Pancreas (tissue), 10 donors: Measurements from ENCODE around the gene AMACR. TPM values are rescaled to one million over a fixed set of nuclear protein-coding genes. Genes with fewer than 3 reads are reported as not detected.

ENCODE experiments used
- ATAC-seq, 4 donors: fragments of 200-7000 bp; cut with Tn5 transposase; one replicate each; pipeline versions ENCODE4 v1.8.0 to v1.9.1; 2020; ENCODE audit warnings: mild to moderate bottlenecking in 4 of 4, moderate library complexity in 4 of 4
- DNase-seq, 6 donors: peaks; one replicate each; pipeline ENCODE4 v3.0.0-alpha.2; 2020
- FAIRE-seq: peaks from 2 replicates; lab custom pipeline; 2012; peaks lifted over from hg19 to GRCh38; lab: Jason Lieb, UNC
- H3K27ac ChIP-seq, 4 donors: fragments of 200-600 bp; sonication (generic); 1 replicate in 3 of 4; 2 replicates in 1 of 4; pipeline versions ENCODE4 v1.5.0 to v1.8.0; 2020
- H3K27me3 ChIP-seq, 4 donors: fragments of 200-600 bp; one replicate each; pipeline ENCODE4 v1.8.0; 2021
- H3K36me3 ChIP-seq, 3 donors: fragments of 200-600 bp; sonication (generic) in 1 of 3; one replicate each; pipeline versions ENCODE4 v1.5.0 to v1.8.0; 2020 to 2021
- H3K4me1 ChIP-seq, 3 donors: fragments of 200-600 bp; one replicate each; pipeline ENCODE4 v1.8.0; 2021
- H3K4me3 ChIP-seq, 4 donors: fragments of 200-600 bp; sonication (generic) in 2 of 4; one replicate each; pipeline versions ENCODE4 v1.5.0 to v1.8.0; 2020 to 2021
- H3K9me3 ChIP-seq, 4 donors: fragments of 200-600 bp; one replicate each; pipeline ENCODE4 v1.8.0; 2021
- WGBS, 2 donors: extraction: QIAGEN DNeasy Blood & Tissue Kit; methylation state at CpG; one replicate each; pipeline ENCODE4 v1.1.7; 2013; 5-methylcytosine and 5-hydroxymethylcytosine counted together
- intact Hi-C, 3 donors: fragments of 100-400 bp; cut with DNase I; formaldehyde crosslinking; loops; one replicate each; pipeline versions ENCODE4 v1.11.1 to v1.14.2; 2022
- polyA plus RNA-seq, 2 donors: library from polyadenylated mRNA; stranded (reverse); fragments of 200-250 nt; gene quantifications; one replicate each; pipeline ENCODE4 v1.2.3, GENCODE V29; 2013
- total RNA-seq, 6 donors: library from RNA; stranded (reverse); fragmentation: NEBNext Ultra II Directional in 4 of 6; extraction: Animal tissue kit (Norgen Biotek cat#: 25700) in 4 of 6; gene quantifications; one replicate each; pipeline versions ENCODE4 v1.2.1 to v1.2.4, GENCODE V29; 2021 to 2023
- TF ChIP-seq, protein P1 (sequence below), 4 donors: fragments of 200-600 bp; sonication (generic) in 3 of 4; IDR thresholded peaks; one replicate each; pipeline versions ENCODE4 v1.5.0 to v1.8.0; 2021; ENCODE audit warnings: antibody characterized with exemption in 4 of 4
- donor health status: healthy with polysubstance abuse.
- donor health status: DM: no; HTN: no; CAD: no; lungs with moderate emphysema.
- donor health status: DM: no; HTN: no; CAD: no.
- donor health status: control.
- donor health status: control.
- donor health status: Bipolar disorder and iron deficiency.
- donor health status: DM: yes; HTN: yes; CAD: no.
- donor health status: DM: no; HTN: no; CAD: no.
- donor health status: DM: no; HTN: no; CAD: no.
- donor health status: DM: yes; HTN: yes; CAD: no.

AMACR gene
- total and polyA plus RNA-seq, 8 donors, result 4.4 to 15.1 (median 10.1) TPM

GRCh38 chr5:34039398-34040157 lies 31.7 kb upstream of the AMACR start:
- Histone ChIP-seq H3K4me3 (no peak overlapping the region), H3K27ac (no peak overlapping the region), H3K4me1 (peaks cover 5 to 24% (median 22%) of the 10 kb centered on the region in 3 donors), H3K9me3 (no peaks in the 10 kb centered on the region), H3K27me3 (no peaks in the 10 kb centered on the region), H3K36me3 (no peaks in the 10 kb centered on the region)
- no peak for ATAC-seq
- intact Hi-C loops, result no loop called here
- WGBS, 2 donors, result 94 to 96% methylated on average over 10 of the region's 10 CpGs
- no peak for DNase-seq
- TF ChIP-seq, protein P1, sequence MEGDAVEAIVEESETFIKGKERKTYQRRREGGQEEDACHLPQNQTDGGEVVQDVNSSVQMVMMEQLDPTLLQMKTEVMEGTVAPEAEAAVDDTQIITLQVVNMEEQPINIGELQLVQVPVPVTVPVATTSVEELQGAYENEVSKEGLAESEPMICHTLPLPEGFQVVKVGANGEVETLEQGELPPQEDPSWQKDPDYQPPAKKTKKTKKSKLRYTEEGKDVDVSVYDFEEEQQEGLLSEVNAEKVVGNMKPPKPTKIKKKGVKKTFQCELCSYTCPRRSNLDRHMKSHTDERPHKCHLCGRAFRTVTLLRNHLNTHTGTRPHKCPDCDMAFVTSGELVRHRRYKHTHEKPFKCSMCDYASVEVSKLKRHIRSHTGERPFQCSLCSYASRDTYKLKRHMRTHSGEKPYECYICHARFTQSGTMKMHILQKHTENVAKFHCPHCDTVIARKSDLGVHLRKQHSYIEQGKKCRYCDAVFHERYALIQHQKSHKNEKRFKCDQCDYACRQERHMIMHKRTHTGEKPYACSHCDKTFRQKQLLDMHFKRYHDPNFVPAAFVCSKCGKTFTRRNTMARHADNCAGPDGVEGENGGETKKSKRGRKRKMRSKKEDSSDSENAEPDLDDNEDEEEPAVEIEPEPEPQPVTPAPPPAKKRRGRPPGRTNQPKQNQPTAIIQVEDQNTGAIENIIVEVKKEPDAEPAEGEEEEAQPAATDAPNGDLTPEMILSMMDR (IDR thresholded peaks at IDR 0.05), result no peak
- FAIRE-seq, result no peak

- Histone ChIP-seq H3K36me3 (no peaks in the 10 kb centered on the region), H3K27ac (no peak overlapping the region), H3K27me3 (no peaks in the 10 kb centered on the region), H3K9me3 (no peaks in the 10 kb centered on the region), H3K4me3 (no peak overlapping the region), H3K4me1 (peaks cover 5 to 17% (median 16%) of the 10 kb centered on the region in 3 donors)
- no peak for ATAC-seq
- no peak for DNase-seq
- intact Hi-C loops, result no loop called here
- WGBS, 2 donors, result 97 to 99% methylated on average over 4 of the region's 4 CpGs
- FAIRE-seq, result no peak
- TF ChIP-seq, protein P1 (IDR thresholded peaks at IDR 0.05), result no peak
Measured at GRCh38 chr5:34038838-34039237, 31.0 kb upstream of the AMACR start.

- Histone ChIP-seq H3K4me3 (no peak overlapping the region), H3K27me3 (no peaks in the 10 kb centered on the region), H3K4me1 (peaks cover 5 to 12% (median 12%) of the 10 kb centered on the region in 3 donors), H3K27ac (no peak overlapping the region), H3K9me3 (no peaks in the 10 kb centered on the region), H3K36me3 (no peaks in the 10 kb centered on the region)
- intact Hi-C loops, result no loop called here
- TF ChIP-seq, protein P1 (IDR thresholded peaks at IDR 0.05), result no peak
- DNase-seq (no peak), ATAC-seq (no peak), FAIRE-seq (no peak)
- WGBS, 2 donors, result 86 to 89% methylated on average over 2 of the region's 2 CpGs
Measured at GRCh38 chr5:34038390-34038789, 30.5 kb upstream of the AMACR start.

GRCh38 chr5:34037726-34038125 lies 29.9 kb upstream of the AMACR start:
- Histone ChIP-seq H3K27ac (no peak overlapping the region), H3K4me1 (peaks cover 1 to 8% (median 5%) of the 10 kb centered on the region in 3 donors), H3K4me3 (no peak overlapping the region), H3K36me3 (no peaks in the 10 kb centered on the region), H3K27me3 (no peaks in the 10 kb centered on the region), H3K9me3 (no peaks in the 10 kb centered on the region)
- TF ChIP-seq, protein P1 (IDR thresholded peaks at IDR 0.05), result no peak
- intact Hi-C loops, result no loop called here
- no peak for ATAC-seq
- WGBS, 2 donors, result 92 to 93% methylated on average over 3 of the region's 3 CpGs
- FAIRE-seq, result no peak
- no peak for DNase-seq

DNA sequence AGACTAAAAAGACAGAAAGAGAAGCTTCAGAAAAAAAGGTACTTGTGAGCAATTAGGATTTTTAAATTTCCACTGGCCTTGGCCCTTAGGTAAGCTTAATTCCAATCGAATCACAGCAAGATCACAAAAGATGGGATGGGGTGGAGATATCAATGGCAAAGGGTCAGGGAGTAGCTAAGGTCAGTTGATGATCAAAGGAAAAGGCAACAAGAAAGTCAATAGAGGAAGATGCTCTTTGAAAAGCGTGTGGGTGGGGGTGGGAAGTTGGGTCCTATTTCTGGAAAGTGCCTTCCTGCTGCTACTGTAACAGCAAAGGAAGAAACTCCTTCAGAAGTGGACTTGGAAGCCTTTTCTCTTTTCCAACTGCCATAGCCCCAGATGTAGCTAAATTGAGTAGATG lies 27.9 kb upstream of the AMACR start:
- Histone ChIP-seq H3K36me3 (no peaks in the 10 kb centered on the region), H3K27me3 (no peaks in the 10 kb centered on the region), H3K4me3 (no peak overlapping the region), H3K27ac (no peak overlapping the region), H3K9me3 (no peaks in the 10 kb centered on the region), H3K4me1 (peaks cover 0 to 7% (median 3%) of the 10 kb centered on the region in 3 donors)
- TF ChIP-seq, protein P1 (IDR thresholded peaks at IDR 0.05), result no peak
- 89 to 93% methylated on average over 2 of the region's 2 CpGs for WGBS, 2 donors
- FAIRE-seq, result no peak
- intact Hi-C loops, result no loop called here
- ATAC-seq, result no peak
- DNase-seq, result no peak
